Esophagus (tissue), 2 donors: ENCODE measurements around the gene RGL1. TPM values are rescaled to one million over a fixed set of nuclear protein-coding genes. Genes with fewer than 3 reads are reported as not detected.

Experiments
- polyA plus RNA-seq, 2 donors: library from polyadenylated mRNA; stranded (reverse); fragments of 200-250 nt; gene quantifications; one replicate each; pipeline ENCODE4 v1.2.3, GENCODE V29; 2013
- donor health status: healthy with polysubstance abuse.
- donor health status: Bipolar disorder and iron deficiency.

RGL1 gene
- polyA plus RNA-seq, 2 donors: 1.6 TPM

Other genes with a start within 250 kb of the RGL1 start
- 1 to 10 TPM; 3.4 to 3.9 TPM for gene NCF2, start 214.7 kb upstream of the RGL1 start, polyA plus RNA-seq
- gene ARPC5, start 169.3 kb upstream of the RGL1 start, polyA plus RNA-seq: 10 to 100 TPM; 77.7 to 90.3 TPM
- not detected for gene APOBEC4, start 151.8 kb upstream of the RGL1 start, polyA plus RNA-seq
- gene COLGALT2, start 232.6 kb downstream of the RGL1 start, polyA plus RNA-seq: under 1 TPM; 0.08 to 0.16 TPM
- gene TSEN15, start 246.6 kb downstream of the RGL1 start, polyA plus RNA-seq: 10 to 100 TPM; 12.3 to 14.2 TPM